Measurements from ENCODE around the gene ZFP62.

DNA sequence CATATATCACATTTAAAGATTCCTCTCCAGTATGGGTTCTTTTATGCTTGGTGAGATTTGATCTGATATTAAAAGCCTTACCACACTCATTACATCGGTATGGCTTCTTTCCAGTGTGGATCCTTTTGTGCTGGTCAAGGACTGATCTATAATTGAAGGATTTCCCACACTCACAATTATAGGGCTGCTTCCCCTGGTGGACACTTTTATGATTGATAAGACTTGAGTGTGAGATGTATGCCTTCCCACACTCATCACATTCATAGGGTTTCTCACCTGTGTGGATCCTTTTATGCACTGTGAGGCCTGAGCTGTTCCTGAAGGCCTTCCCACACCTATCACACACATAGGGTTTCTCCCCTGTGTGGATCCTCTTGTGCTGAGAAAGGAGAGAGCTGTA lies 12.2 kb downstream of the ZFP62 start:
- TF ChIP-seq, protein P1, sequence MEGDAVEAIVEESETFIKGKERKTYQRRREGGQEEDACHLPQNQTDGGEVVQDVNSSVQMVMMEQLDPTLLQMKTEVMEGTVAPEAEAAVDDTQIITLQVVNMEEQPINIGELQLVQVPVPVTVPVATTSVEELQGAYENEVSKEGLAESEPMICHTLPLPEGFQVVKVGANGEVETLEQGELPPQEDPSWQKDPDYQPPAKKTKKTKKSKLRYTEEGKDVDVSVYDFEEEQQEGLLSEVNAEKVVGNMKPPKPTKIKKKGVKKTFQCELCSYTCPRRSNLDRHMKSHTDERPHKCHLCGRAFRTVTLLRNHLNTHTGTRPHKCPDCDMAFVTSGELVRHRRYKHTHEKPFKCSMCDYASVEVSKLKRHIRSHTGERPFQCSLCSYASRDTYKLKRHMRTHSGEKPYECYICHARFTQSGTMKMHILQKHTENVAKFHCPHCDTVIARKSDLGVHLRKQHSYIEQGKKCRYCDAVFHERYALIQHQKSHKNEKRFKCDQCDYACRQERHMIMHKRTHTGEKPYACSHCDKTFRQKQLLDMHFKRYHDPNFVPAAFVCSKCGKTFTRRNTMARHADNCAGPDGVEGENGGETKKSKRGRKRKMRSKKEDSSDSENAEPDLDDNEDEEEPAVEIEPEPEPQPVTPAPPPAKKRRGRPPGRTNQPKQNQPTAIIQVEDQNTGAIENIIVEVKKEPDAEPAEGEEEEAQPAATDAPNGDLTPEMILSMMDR (IDR thresholded peaks at IDR 0.05; ENCODE audit: insufficient read depth, low read length, poor library complexity, severe bottlenecking), result no peak
- TF ChIP-seq EZH2phosphoT487 (conservative IDR thresholded peaks at IDR 0.05; ENCODE audit: low read length), result no peak
